HCT116 (cell line): ENCODE measurements around the gene GTF2H4. TPM values are rescaled to one million over a fixed set of nuclear protein-coding genes. Genes with fewer than 3 reads are reported as not detected.

ENCODE experiments used
- ATAC-seq: fragments of 200-7000 bp; cut with Tn5 transposase; 2 replicates; pipeline ENCODE4 v1.9.1; 2020; ENCODE audit warnings: mild to moderate bottlenecking, moderate library complexity
- BruUV-seq: library from RNA; stranded (reverse); fragments of 400-500 nt; replicated peaks from 2 replicates; lab custom pipeline; 2021; lab: Mats Ljungman, UMichigan
- CTCF ChIA-PET: fragments of 300-600 bp; sonication (Branson Sonifier 250); formaldehyde crosslinking; loops from one replicate; lab custom pipeline; 2021; ENCODE audit warnings: antibody characterized with exemption; lab: Charles Lee
- POLR2A ChIA-PET: fragments of 300-600, 350-600 bp; sonication (Branson Sonifier 250); formaldehyde crosslinking; loops from one replicate; lab custom pipeline; 2021; ENCODE audit warnings: antibody characterized with exemption; lab: Charles Lee
- RAD21 ChIA-PET, 2 experiments: fragments of 300-600 bp; sonication (Branson Sonifier 250); formaldehyde crosslinking; loops; one replicate each; lab custom pipeline; 2023; ENCODE audit warnings: low total read pairs in 2 of 2; ENCODE audit not compliant: uncharacterized antibody in 2 of 2, unreplicated experiment in 2 of 2, low non-redundant PET in 1 of 2; lab: Charles Lee
- DNase-seq: peaks from one replicate; pipeline ENCODE4 v3.0.0-alpha.2; 2010; ENCODE audit warnings: low read depth, low spot score
- H2AFZ ChIP-seq: fragments of 200-600 bp; shearing (Covaris generic), sonication (generic); 2 replicates; pipeline ENCODE4 v1.6.1; 2017; ENCODE audit warnings: low read depth, mixed run types, mixed read lengths, antibody characterized with exemption, low read length; ENCODE audit not compliant: poor library complexity, severe bottlenecking
- H3K27ac ChIP-seq: 2 replicates; pipeline ENCODE4 v1.5.1; 2012; ENCODE audit warnings: low read depth, low read length
- H3K27me3 ChIP-seq: fragments of 200-600 bp; sonication (generic); 2 replicates; pipeline ENCODE4 v1.6.1; 2016; ENCODE audit warnings: mixed run types, low read length, mixed read lengths; ENCODE audit not compliant: insufficient read depth
- H3K36me3 ChIP-seq, 2 experiments: fragments of 200-500 bp in 1 of 2; fragments of 200-600 bp in 1 of 2; sonication (Bioruptor generic) in 1 of 2; sonication (generic) in 1 of 2; 2 replicates each; pipeline versions ENCODE4 v1.5.1 to v1.6.1; 2014 to 2016; ENCODE audit warnings: low read length in 2 of 2, inconsistent platforms in 1 of 2, mixed read lengths in 1 of 2, mixed run types in 1 of 2; ENCODE audit not compliant: insufficient read depth in 2 of 2, control insufficient read depth in 1 of 2
- H3K4me1 ChIP-seq, 2 experiments: fragments of 200-600 bp in 1 of 2; sonication (generic) in 1 of 2; 2 replicates each; pipeline versions ENCODE4 v1.5.1 to v1.6.1; 2012 to 2017; ENCODE audit warnings: low read length in 2 of 2, inconsistent platforms in 1 of 2, mild to moderate bottlenecking in 1 of 2, mixed read lengths in 1 of 2, mixed run types in 1 of 2, moderate library complexity in 1 of 2; ENCODE audit not compliant: insufficient read depth in 2 of 2, control insufficient read depth in 1 of 2
- H3K4me2 ChIP-seq: fragments of 200-600 bp; sonication (generic); 2 replicates; pipeline ENCODE4 v1.6.1; 2017; ENCODE audit warnings: mixed run types, low read length, mixed read lengths
- H3K4me3 ChIP-seq, 2 experiments: fragments of 200-600 bp in 1 of 2; sonication (generic) in 1 of 2; replicated peaks in 1 of 2; 2 replicates each; pipeline ENCODE4 v1.5.1; 2011 to 2016; ENCODE audit warnings: low read length in 2 of 2, control low read depth in 1 of 2, low read depth in 1 of 2, mild to moderate bottlenecking in 1 of 2, mixed read lengths in 1 of 2, mixed run types in 1 of 2
- H3K79me2 ChIP-seq: fragments of 200-600 bp; sonication (generic); 2 replicates; pipeline ENCODE4 v1.6.1; 2017; ENCODE audit warnings: mild to moderate bottlenecking, mixed run types, low read length, moderate library complexity, mixed read lengths; ENCODE audit not compliant: insufficient read depth
- H3K9ac ChIP-seq: fragments of 200-600 bp; sonication (generic); 2 replicates; pipeline ENCODE4 v1.6.1; 2016; ENCODE audit warnings: low read length, mixed read lengths
- H3K9me2 ChIP-seq: fragments of 200-600 bp; sonication (generic), shearing (Covaris generic); 2 replicates; pipeline ENCODE4 v1.6.1; 2017; ENCODE audit warnings: mixed run types, mild to moderate bottlenecking, moderate library complexity; ENCODE audit not compliant: insufficient read depth
- H3K9me3 ChIP-seq, 2 experiments: fragments of 200-500 bp in 1 of 2; fragments of 200-600 bp in 1 of 2; sonication (Bioruptor generic) in 1 of 2; sonication (generic) in 1 of 2; 2 replicates each; pipeline ENCODE4 v1.6.1; 2014 to 2017; ENCODE audit warnings: low read length in 2 of 2, mixed read lengths in 2 of 2, inconsistent platforms in 1 of 2, low read depth in 1 of 2, mild to moderate bottlenecking in 1 of 2, mixed run types in 1 of 2, moderate library complexity in 1 of 2; ENCODE audit not compliant: control insufficient read depth in 1 of 2, insufficient read depth in 1 of 2
- H4K20me1 ChIP-seq: fragments of 200-600 bp; sonication (generic), shearing (Covaris generic); 2 replicates; pipeline ENCODE4 v1.6.1; 2017; ENCODE audit warnings: mixed run types, mild to moderate bottlenecking, moderate library complexity; ENCODE audit not compliant: insufficient read depth
- CTCF ChIP-seq, 3 experiments: fragments of 200-600 bp in 1 of 3; sonication (generic) in 1 of 3; IDR thresholded peaks in 2 of 3; conservative IDR thresholded peaks in 1 of 3; 2 replicates each; pipeline ENCODE4 v1.5.1; 2012 to 2017; ENCODE audit warnings: low read depth in 2 of 3, low read length in 2 of 3, antibody characterized with exemption in 1 of 3, borderline replicate concordance in 1 of 3, control low read depth in 1 of 3, mild to moderate bottlenecking in 1 of 3, mixed read lengths in 1 of 3, mixed run types in 1 of 3, moderate library complexity in 1 of 3; ENCODE audit not compliant: insufficient read depth in 1 of 3
- EGR1 ChIP-seq: IDR thresholded peaks from 2 replicates; pipeline ENCODE4 v1.6.1; 2012; ENCODE audit warnings: low read depth
- JUND ChIP-seq: IDR thresholded peaks from 2 replicates; pipeline ENCODE4 v1.6.1; 2012
- RAD21 ChIP-seq: IDR thresholded peaks from 2 replicates; pipeline ENCODE4 v1.6.1; 2012; ENCODE audit warnings: low read depth, mild to moderate bottlenecking
- ZFX ChIP-seq: fragments of 450-650 bp; IDR thresholded peaks from 2 replicates; pipeline ENCODE4 v1.6.1; 2017
- ZNF274 ChIP-seq: fragments of 200-500 bp; sonication (Bioruptor generic); IDR thresholded peaks from 2 replicates; pipeline ENCODE4 v1.6.1; 2014; ENCODE audit warnings: mild to moderate bottlenecking, low read depth, low read length, inconsistent platforms
- intact Hi-C: fragments of 100-400 bp; cut with micrococcal nuclease; formaldehyde crosslinking; loops from 2 replicates; pipeline ENCODE4 v1.10.0; 2022
- total RNA-seq: library from RNA; stranded (reverse); gene quantifications from one replicate; pipeline ENCODE4 v1.2.1, GENCODE V29; 2021; ENCODE audit not compliant: unreplicated experiment
- TF ChIP-seq, protein P1 (sequence below): IDR thresholded peaks from 2 replicates; pipeline ENCODE4 v1.6.1; 2011; ENCODE audit warnings: mild to moderate bottlenecking, low read length, moderate library complexity; ENCODE audit not compliant: insufficient replicate concordance; ENCODE audit errors: extremely low read depth

Gene GTF2H4
- total RNA-seq, 1 experiment from 2014 or later, result 59.7 TPM

DNA sequence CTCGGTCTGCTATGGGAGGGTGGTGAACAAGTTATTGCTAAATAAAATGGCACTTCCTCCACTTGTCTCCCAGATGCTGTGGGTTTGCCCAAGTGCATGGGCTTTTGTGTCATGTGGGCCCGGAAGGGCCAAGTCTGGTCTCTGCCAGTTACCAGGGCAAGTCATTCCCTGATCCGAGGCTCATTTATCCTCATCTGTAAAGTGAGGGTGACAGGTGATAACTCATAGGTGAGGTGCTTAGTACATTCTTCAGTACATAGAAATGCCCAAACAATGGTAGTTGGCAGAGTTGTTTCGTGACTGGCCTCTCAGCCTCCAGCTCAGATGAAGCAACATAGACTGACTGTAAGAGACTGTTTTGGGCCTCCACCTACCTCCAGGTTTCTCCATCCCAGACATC is 30.7 kb downstream of the GTF2H4 start:
- ChIA-PET POLR2A (no interaction called here), RAD21 (no interaction called here), CTCF (interaction anchor here (1.1 kb wide), 1 partner anchor 149 kb away, joined by 3 read pairs; no protein-coding TSS in a partner anchor)
- Histone ChIP-seq H2AFZ (no peak overlapping the region), H3K9ac (no peak overlapping the region), H3K9me2 (no peaks in the 10 kb centered on the region), H3K4me3 (no peak overlapping the region), H3K27me3 (no peaks in the 10 kb centered on the region), H3K27ac (no peak overlapping the region), H3K4me1 (peaks cover 14 to 19% of the 10 kb centered on the region in 2 experiments), H3K9me3 (no peaks in the 10 kb centered on the region), H3K4me2 (no peak overlapping the region), H4K20me1 (no peaks in the 10 kb centered on the region), H3K79me2 (no peaks in the 10 kb centered on the region), H3K36me3 (no peaks in the 10 kb centered on the region)
- BruUV-seq, result no TSS peak
- intact Hi-C loops, result no loop called here
- ATAC-seq, result no peak
- TF ChIP-seq ZNF274, result no peak
- TF ChIP-seq ZFX, result no peak
- no peak for TF ChIP-seq RAD21
- no peak for TF ChIP-seq EGR1
- TF ChIP-seq, protein P1, sequence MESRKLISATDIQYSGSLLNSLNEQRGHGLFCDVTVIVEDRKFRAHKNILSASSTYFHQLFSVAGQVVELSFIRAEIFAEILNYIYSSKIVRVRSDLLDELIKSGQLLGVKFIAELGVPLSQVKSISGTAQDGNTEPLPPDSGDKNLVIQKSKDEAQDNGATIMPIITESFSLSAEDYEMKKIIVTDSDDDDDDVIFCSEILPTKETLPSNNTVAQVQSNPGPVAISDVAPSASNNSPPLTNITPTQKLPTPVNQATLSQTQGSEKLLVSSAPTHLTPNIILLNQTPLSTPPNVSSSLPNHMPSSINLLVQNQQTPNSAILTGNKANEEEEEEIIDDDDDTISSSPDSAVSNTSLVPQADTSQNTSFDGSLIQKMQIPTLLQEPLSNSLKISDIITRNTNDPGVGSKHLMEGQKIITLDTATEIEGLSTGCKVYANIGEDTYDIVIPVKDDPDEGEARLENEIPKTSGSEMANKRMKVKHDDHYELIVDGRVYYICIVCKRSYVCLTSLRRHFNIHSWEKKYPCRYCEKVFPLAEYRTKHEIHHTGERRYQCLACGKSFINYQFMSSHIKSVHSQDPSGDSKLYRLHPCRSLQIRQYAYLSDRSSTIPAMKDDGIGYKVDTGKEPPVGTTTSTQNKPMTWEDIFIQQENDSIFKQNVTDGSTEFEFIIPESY, result no peak
- no peak for TF ChIP-seq JUND
- TF ChIP-seq CTCF (IDR thresholded peaks at IDR 0.05 in 2 of 3, conservative IDR thresholded peaks at IDR 0.05 in 1 of 3; ENCODE audit: borderline replicate concordance in 1 of 3, insufficient read depth in 1 of 3, low read depth in 2 of 3, low read length in 2 of 3), result no peak
- DNase-seq, result no peak
